GM12891 (cell line): ENCODE results near the gene WWC2.

ENCODE experiments used
- PAX5 ChIP-seq: IDR thresholded peaks from 2 replicates; pipeline ENCODE4 v1.6.1; 2011; ENCODE audit warnings: low read length, moderate library complexity, mild to moderate bottlenecking; ENCODE audit not compliant: insufficient read depth, severe bottlenecking
- POLR2A ChIP-seq: IDR thresholded peaks from 2 replicates; pipeline ENCODE4 v1.6.1; 2011; ENCODE audit warnings: low read depth, low read length, control low read depth
- POLR2AphosphoS5 ChIP-seq: IDR thresholded peaks from 2 replicates; pipeline ENCODE4 v1.6.1; 2011; ENCODE audit warnings: low read depth, low read length, control low read depth
- SPI1 ChIP-seq: IDR thresholded peaks from 2 replicates; pipeline ENCODE4 v1.6.1; 2011; ENCODE audit warnings: low read depth, low read length, control low read depth
- TAF1 ChIP-seq: IDR thresholded peaks from 2 replicates; pipeline ENCODE4 v1.6.1; 2011; ENCODE audit warnings: low read depth, low read length, control low read depth

DNA sequence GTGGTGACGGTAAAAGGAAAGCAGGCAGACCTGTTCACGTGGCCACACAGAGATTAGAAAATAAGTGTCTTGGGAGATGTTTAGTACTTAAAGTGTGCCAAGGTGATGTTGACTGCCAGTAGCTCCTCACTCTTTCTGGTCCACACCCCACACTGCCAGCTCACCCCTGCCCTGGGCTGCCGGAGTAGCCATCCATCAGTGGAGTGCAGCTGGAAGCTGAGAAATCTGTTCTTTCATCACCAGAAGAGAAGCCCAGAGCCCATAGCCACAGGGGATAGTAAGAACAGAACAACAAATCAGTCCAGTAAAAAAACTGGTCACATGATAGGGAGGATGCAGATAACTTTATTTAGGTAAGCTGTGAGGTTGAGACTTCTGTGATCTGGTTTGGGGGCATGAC, 64.1 kb downstream of the WWC2 start:
- TF ChIP-seq POLR2AphosphoS5 (no peak), POLR2A (no peak), SPI1 (no peak), TAF1 (no peak), PAX5 (no peak)
